Caco-2 (cell line): ENCODE results near the gene ELOVL7. TPM values are rescaled to one million over a fixed set of nuclear protein-coding genes. Genes with fewer than 3 reads are reported as not detected.

Source experiments
- BruUV-seq: library from RNA; stranded (reverse); fragments of 400-500 nt; replicated peaks from 2 replicates; lab custom pipeline; 2021; lab: Mats Ljungman, UMichigan
- CTCF ChIA-PET: fragments of 300-600 bp; sonication (Branson Sonifier 250); formaldehyde crosslinking; loops from one replicate; lab custom pipeline; 2022; ENCODE audit warnings: antibody characterized with exemption; lab: Charles Lee
- POLR2A ChIA-PET: fragments of 300-600 bp; sonication (Branson Sonifier 250); formaldehyde crosslinking; loops from one replicate; lab custom pipeline; 2022; ENCODE audit warnings: antibody characterized with exemption; lab: Charles Lee
- DNase-seq, 2 experiments: peaks; one replicate each; pipeline versions ENCODE4 v3.0.0 to v3.0.0-alpha.2; 2020 to 2022
- H3K27me3 ChIP-seq: replicated peaks from 2 replicates; pipeline ENCODE4 v1.6.0; 2011; ENCODE audit warnings: low read length; ENCODE audit not compliant: control insufficient read depth, insufficient read depth
- H3K36me3 ChIP-seq: 2 replicates; pipeline ENCODE4 v1.5.1; 2011; ENCODE audit warnings: low read length; ENCODE audit not compliant: control insufficient read depth, insufficient read depth
- H3K4me1 ChIP-seq: fragments of 250-450 bp; sonication (Bioruptor Pico); 2 replicates; pipeline ENCODE4 v1.5.1; 2020; ENCODE audit warnings: mild to moderate bottlenecking
- H3K4me3 ChIP-seq: 2 replicates; pipeline ENCODE4 v1.5.1; 2011; ENCODE audit warnings: low read depth, mild to moderate bottlenecking, control low read depth, low read length
- H3K9me3 ChIP-seq: fragments of 250-450 bp; sonication (Bioruptor Pico); 2 replicates; pipeline ENCODE4 v1.5.1; 2020; ENCODE audit warnings: mild to moderate bottlenecking, moderate library complexity
- H3K27ac Mint-ChIP-seq: one replicate; pipeline ENCODE4 v1.8.0; 2022; ENCODE audit warnings: mixed read lengths; ENCODE audit not compliant: unreplicated experiment
- H3K27me3 Mint-ChIP-seq: one replicate; pipeline ENCODE4 v1.8.0; 2022; ENCODE audit warnings: mixed read lengths; ENCODE audit not compliant: insufficient read depth, unreplicated experiment
- H3K36me3 Mint-ChIP-seq: one replicate; pipeline ENCODE4 v1.8.0; 2022; ENCODE audit warnings: mild to moderate bottlenecking, mixed read lengths; ENCODE audit not compliant: insufficient read depth, unreplicated experiment
- H3K4me1 Mint-ChIP-seq: one replicate; pipeline ENCODE4 v1.8.0; 2022; ENCODE audit warnings: low read depth, mixed read lengths; ENCODE audit not compliant: unreplicated experiment
- H3K4me3 Mint-ChIP-seq: one replicate; pipeline ENCODE4 v1.8.0; 2022; ENCODE audit warnings: mild to moderate bottlenecking, moderate library complexity, mixed read lengths; ENCODE audit not compliant: unreplicated experiment
- H3K9me3 Mint-ChIP-seq: one replicate; pipeline ENCODE4 v1.8.0; 2022; ENCODE audit warnings: mixed read lengths; ENCODE audit not compliant: unreplicated experiment
- CTCF ChIP-seq, 2 experiments: fragments of 200-600 bp in 1 of 2; IDR thresholded peaks; 1 replicate in 1 of 2; 2 replicates in 1 of 2; pipeline versions ENCODE4 v1.5.1 to v1.8.0; 2011 to 2022; ENCODE audit warnings: antibody characterized with exemption in 1 of 2, control low read depth in 1 of 2, inconsistent platforms in 1 of 2, low read depth in 1 of 2, low read length in 1 of 2, mild to moderate bottlenecking in 1 of 2, moderate library complexity in 1 of 2; ENCODE audit not compliant: insufficient read depth in 1 of 2, severe bottlenecking in 1 of 2, unreplicated experiment in 1 of 2
- intact Hi-C: fragments of 100-400 bp; cut with micrococcal nuclease; formaldehyde crosslinking; loops from one replicate; pipeline ENCODE4 v1.10.0; 2022; ENCODE audit not compliant: unreplicated experiment
- total RNA-seq: library from RNA; stranded (reverse); gene quantifications from 2 replicates; pipeline ENCODE4 v1.2.3, GENCODE V29; 2022

ELOVL7 gene
- total RNA-seq, 1 experiment from 2014 or later: 16.4 TPM

- Histone ChIP-seq H3K27me3 (0 out of 2 replicates have a peak, but pooled peaks cover 2% of the 10 kb centered on the region), H3K4me3 (peak overlapping the region; percentile 97), H3K9me3 (no peaks in the 10 kb centered on the region), H3K4me1 (peaks cover 6% of the 10 kb centered on the region), H3K36me3 (no peaks in the 10 kb centered on the region)
- H3K9me3 Mint-ChIP-seq: no peaks in the 10 kb centered on the region
- H3K4me1 Mint-ChIP-seq: peaks cover 32% of the 10 kb centered on the region
- peak overlapping the region; percentile 96 for H3K4me3 Mint-ChIP-seq
- peaks cover 11% of the 10 kb centered on the region for H3K36me3 Mint-ChIP-seq
- peak overlapping the region; percentile 86 for H3K27ac Mint-ChIP-seq
- H3K27me3 Mint-ChIP-seq: no peaks in the 10 kb centered on the region
- CTCF ChIA-PET: interaction anchor here (1.0 to 1.6 kb wide), 3 partner anchors 49 to 155 kb away, joined by 3 to 8 read pairs (median 4); partner anchors contain the start of gene DEPDC1B
- POLR2A ChIA-PET: interaction anchor here (1.0 to 2.2 kb wide), 2 partner anchors 29 to 144 kb away, joined by 3 to 23 read pairs; partner anchors contain the start of gene DEPDC1B
- no peak for TF ChIP-seq CTCF (IDR thresholded peaks at IDR 0.05; ENCODE audit: insufficient read depth in 1 of 2, low read depth in 1 of 2, low read length in 1 of 2, severe bottlenecking in 1 of 2, unreplicated experiment in 1 of 2)
- intact Hi-C loops: loop anchor here (1.0 to 10.0 kb wide), 4 partner anchors 33 to 166 kb away; no protein-coding TSS in a partner anchor
- no peak for DNase-seq
- BruUV-seq: no TSS peak
Measured at GRCh38 chr5:60843386-60843935, 608 bp downstream of the ELOVL7 start.

- Mint-ChIP-seq H3K27me3 (no peaks in the 10 kb centered on the region), H3K4me3 (peak overlapping the region; percentile 96), H3K4me1 (peaks cover 38% of the 10 kb centered on the region), H3K36me3 (peaks cover 11% of the 10 kb centered on the region), H3K27ac (peak overlapping the region; percentile 86), H3K9me3 (no peaks in the 10 kb centered on the region)
- no peaks in the 10 kb centered on the region for H3K9me3 ChIP-seq
- intact Hi-C loops: loop anchor here (1.0 to 10.0 kb wide), 4 partner anchors 33 to 166 kb away; no protein-coding TSS in a partner anchor
- ChIA-PET POLR2A (interaction anchor here (2.2 kb wide), 1 partner anchor 143 kb away, joined by 23 read pairs; the partner anchor contains the start of gene DEPDC1B), CTCF (interaction anchor here (1.0 kb wide), 1 partner anchor 48 kb away, joined by 3 read pairs; no protein-coding TSS in a partner anchor)
- DNase-seq: peak in 1 of 2 experiments; percentile 42
- H3K4me3 ChIP-seq: peak overlapping the region; percentile 97
- no peak for TF ChIP-seq CTCF (IDR thresholded peaks at IDR 0.05; ENCODE audit: insufficient read depth in 1 of 2, low read depth in 1 of 2, low read length in 1 of 2, severe bottlenecking in 1 of 2, unreplicated experiment in 1 of 2)
- H3K27me3 ChIP-seq: 0 out of 2 replicates have a peak, but pooled peaks cover 2% of the 10 kb centered on the region
- no peaks in the 10 kb centered on the region for H3K36me3 ChIP-seq
- no TSS peak for BruUV-seq
- peaks cover 12% of the 10 kb centered on the region for H3K4me1 ChIP-seq
Measured at GRCh38 chr5:60842871-60843385, 1.1 kb downstream of the ELOVL7 start.

GRCh38 chr5:60841361-60841760 lies 2.7 kb downstream of the ELOVL7 start:
- TSS peak; percentile 36 for BruUV-seq
- Mint-ChIP-seq H3K4me1 (peaks cover 43% of the 10 kb centered on the region), H3K27me3 (no peaks in the 10 kb centered on the region), H3K36me3 (peaks cover 11% of the 10 kb centered on the region), H3K27ac (no peak overlapping the region), H3K4me3 (no peak overlapping the region), H3K9me3 (no peaks in the 10 kb centered on the region)
- no peaks in the 10 kb centered on the region for H3K36me3 ChIP-seq
- CTCF ChIA-PET: no interaction called here
- POLR2A ChIA-PET: no interaction called here
- H3K4me1 ChIP-seq: peaks cover 23% of the 10 kb centered on the region
- intact Hi-C loops: loop anchor here (5.0 to 10.0 kb wide), 2 partner anchors 53 to 101 kb away; no protein-coding TSS in a partner anchor
- H3K27me3 ChIP-seq: 0 out of 2 replicates have a peak, but pooled peaks cover 2% of the 10 kb centered on the region
- DNase-seq: no peak
- TF ChIP-seq CTCF (IDR thresholded peaks at IDR 0.05; ENCODE audit: insufficient read depth in 1 of 2, low read depth in 1 of 2, low read length in 1 of 2, severe bottlenecking in 1 of 2, unreplicated experiment in 1 of 2): no peak
- no peaks in the 10 kb centered on the region for H3K9me3 ChIP-seq
- H3K4me3 ChIP-seq: no peak overlapping the region
